ENCODE data around the gene NPFF. TPM values are rescaled to one million over a fixed set of nuclear protein-coding genes. Genes with fewer than 3 reads are reported as not detected.

NPFF gene
- total RNA-seq, 2 donors from 2014 or later, result not detected

- TF ChIP-seq, protein P1, sequence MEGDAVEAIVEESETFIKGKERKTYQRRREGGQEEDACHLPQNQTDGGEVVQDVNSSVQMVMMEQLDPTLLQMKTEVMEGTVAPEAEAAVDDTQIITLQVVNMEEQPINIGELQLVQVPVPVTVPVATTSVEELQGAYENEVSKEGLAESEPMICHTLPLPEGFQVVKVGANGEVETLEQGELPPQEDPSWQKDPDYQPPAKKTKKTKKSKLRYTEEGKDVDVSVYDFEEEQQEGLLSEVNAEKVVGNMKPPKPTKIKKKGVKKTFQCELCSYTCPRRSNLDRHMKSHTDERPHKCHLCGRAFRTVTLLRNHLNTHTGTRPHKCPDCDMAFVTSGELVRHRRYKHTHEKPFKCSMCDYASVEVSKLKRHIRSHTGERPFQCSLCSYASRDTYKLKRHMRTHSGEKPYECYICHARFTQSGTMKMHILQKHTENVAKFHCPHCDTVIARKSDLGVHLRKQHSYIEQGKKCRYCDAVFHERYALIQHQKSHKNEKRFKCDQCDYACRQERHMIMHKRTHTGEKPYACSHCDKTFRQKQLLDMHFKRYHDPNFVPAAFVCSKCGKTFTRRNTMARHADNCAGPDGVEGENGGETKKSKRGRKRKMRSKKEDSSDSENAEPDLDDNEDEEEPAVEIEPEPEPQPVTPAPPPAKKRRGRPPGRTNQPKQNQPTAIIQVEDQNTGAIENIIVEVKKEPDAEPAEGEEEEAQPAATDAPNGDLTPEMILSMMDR (IDR thresholded peaks at IDR 0.05), result no peak
- no peaks in the 10 kb centered on the region for H3K27me3 ChIP-seq
- peaks cover 11% of the 10 kb centered on the region for H3K4me1 ChIP-seq
- no peaks in the 10 kb centered on the region for H3K36me3 ChIP-seq
- H3K27ac ChIP-seq, result no peak overlapping the region
- no peak for DNase-seq
- H3K9me3 ChIP-seq, result no peaks in the 10 kb centered on the region
- no peak overlapping the region for H3K4me3 ChIP-seq
- intact Hi-C loops (cut with DNase I), result loop anchor here (10.0 kb wide), 2 partner anchors 51 to 171 kb away; partner anchors contain the start of genes PCBP2 and SP7
- no peak overlapping the region for H3K9ac ChIP-seq (ENCODE audit: low read depth in 2 of 2, low read length in 2 of 2)
Measured at GRCh38 chr12:53505555-53506449, 1.5 kb downstream of the NPFF start.

GRCh38 chr12:53505086-53505485, 2.2 kb downstream of the NPFF start:
- H3K9me3 ChIP-seq, result no peaks in the 10 kb centered on the region
- no peak for DNase-seq
- no peak overlapping the region for H3K9ac ChIP-seq (ENCODE audit: low read depth in 2 of 2, low read length in 2 of 2)
- intact Hi-C loops (cut with DNase I), result loop anchor here (10.0 kb wide), 2 partner anchors 50 to 170 kb away; partner anchors contain the start of genes PCBP2 and SP7
- H3K4me1 ChIP-seq, result peaks cover 11% of the 10 kb centered on the region
- H3K27me3 ChIP-seq, result no peaks in the 10 kb centered on the region
- H3K4me3 ChIP-seq, result no peak overlapping the region
- TF ChIP-seq, protein P1 (IDR thresholded peaks at IDR 0.05), result no peak
- no peaks in the 10 kb centered on the region for H3K36me3 ChIP-seq
- no peak overlapping the region for H3K27ac ChIP-seq

DNA sequence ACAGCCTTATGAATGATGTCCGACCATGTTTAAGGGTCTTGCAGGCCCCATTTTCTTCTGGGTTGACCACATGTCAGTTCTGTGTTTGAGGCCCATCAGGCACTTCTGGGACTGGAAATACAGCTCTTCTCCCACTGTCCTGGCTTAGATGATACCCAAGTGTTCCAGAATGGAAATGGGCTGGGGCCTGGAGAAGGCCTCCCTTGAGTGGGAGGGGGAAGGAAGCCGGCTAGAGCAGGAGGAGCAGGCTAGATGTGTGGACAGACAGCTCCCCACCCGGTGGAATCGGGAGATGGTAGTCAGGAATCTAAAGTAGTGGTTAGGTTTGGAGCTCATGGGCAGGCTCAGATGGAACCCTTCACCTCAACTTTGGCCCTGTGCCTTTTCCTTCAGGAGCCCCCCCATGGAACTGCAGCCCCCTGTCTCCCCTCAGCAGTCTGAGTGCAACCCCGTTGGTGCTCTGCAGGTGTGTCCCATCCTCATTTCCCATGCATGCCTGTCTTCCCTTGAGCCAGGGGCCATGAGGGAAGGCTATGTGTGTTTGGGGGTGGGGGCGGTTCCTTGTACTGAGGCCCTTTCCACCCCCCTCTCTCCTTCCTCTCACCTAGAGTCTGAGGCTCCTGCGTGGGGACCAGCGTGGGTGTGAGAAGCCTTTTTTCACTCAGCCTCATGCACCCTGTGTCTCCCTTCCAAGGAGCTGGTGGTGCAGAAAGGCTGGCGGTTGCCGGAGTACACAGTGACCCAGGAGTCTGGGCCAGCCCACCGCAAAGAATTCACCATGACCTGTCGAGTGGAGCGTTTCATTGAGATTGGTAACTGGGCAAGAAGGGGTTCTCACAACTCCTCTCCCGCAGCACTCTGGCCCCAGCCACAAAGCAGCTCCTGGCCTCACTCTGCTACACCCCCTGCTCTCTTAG, 3.0 kb downstream of the NPFF start:
- no peak overlapping the region for H3K27ac ChIP-seq
- intact Hi-C loops (cut with DNase I), result loop anchor here (10.0 kb wide), 2 partner anchors 49 to 169 kb away; partner anchors contain the start of genes PCBP2 and SP7
- TF ChIP-seq, protein P1 (IDR thresholded peaks at IDR 0.05), result no peak
- no peaks in the 10 kb centered on the region for H3K36me3 ChIP-seq
- DNase-seq, result no peak
- peaks cover 11% of the 10 kb centered on the region for H3K4me1 ChIP-seq
- H3K9me3 ChIP-seq, result no peaks in the 10 kb centered on the region
- H3K9ac ChIP-seq (ENCODE audit: low read depth in 2 of 2, low read length in 2 of 2), result no peak overlapping the region
- H3K4me3 ChIP-seq, result no peak overlapping the region
- H3K27me3 ChIP-seq, result no peaks in the 10 kb centered on the region

- intact Hi-C loops (cut with DNase I), result loop anchor here (10.0 kb wide), 2 partner anchors 48 to 168 kb away; partner anchors contain the start of genes PCBP2 and SP7
- H3K4me3 ChIP-seq, result no peak overlapping the region
- no peak for DNase-seq
- no peaks in the 10 kb centered on the region for H3K36me3 ChIP-seq
- no peaks in the 10 kb centered on the region for H3K27me3 ChIP-seq
- H3K27ac ChIP-seq, result no peak overlapping the region
- H3K9me3 ChIP-seq, result no peaks in the 10 kb centered on the region
- TF ChIP-seq, protein P1 (IDR thresholded peaks at IDR 0.05), result no peak
- H3K9ac ChIP-seq (ENCODE audit: low read depth in 2 of 2, low read length in 2 of 2), result no peak overlapping the region
- H3K4me1 ChIP-seq, result peaks cover 11% of the 10 kb centered on the region
Measured at GRCh38 chr12:53502983-53503728, 4.1 kb downstream of the NPFF start.

Measured in colonic mucosa (tissue), 4 donors.